HG03097 (cell line): Measurements from ENCODE around the gene MIXL1.
"Not testable (repeated sequence)": the region's sequence is repeated elsewhere in the genome, so short reads cannot be mapped to it uniquely, and the experiment has no call there.

Experiments
- ATAC-seq: cut with Tn5 transposase; IDR thresholded peaks from one replicate; pipeline ENCODE4 v1.9.1; 2021; ENCODE audit not compliant: unreplicated experiment, low FRiP score

The MIXL1 gene

GRCh38 chr1:226272233-226272902 is 48.9 kb downstream of the MIXL1 start:
- ATAC-seq: not testable (repeated sequence)

GRCh38 chr1:226274138-226274537 is 50.7 kb downstream of the MIXL1 start:
- ATAC-seq: no peak

GRCh38 chr1:226276077-226276682 is 52.7 kb downstream of the MIXL1 start:
- no peak for ATAC-seq
